Measurements from ENCODE around the gene LEKR1. TPM values are rescaled to one million over a fixed set of nuclear protein-coding genes. Genes with fewer than 3 reads are reported as not detected.

Gene LEKR1
- polyA plus RNA-seq, 1 donor from 2014 or later = 2.7 TPM

- no peaks in the 10 kb centered on the region for H3K9me3 ChIP-seq (ENCODE audit: low read length)
- H3K4me3 ChIP-seq (ENCODE audit: low read length) = no peak overlapping the region
- H2AFZ ChIP-seq (ENCODE audit: low read depth, low read length) = no peak overlapping the region
- no peak overlapping the region for H3K9ac ChIP-seq (ENCODE audit: low read length)
- no peaks in the 10 kb centered on the region for H3K27me3 ChIP-seq (ENCODE audit: insufficient read depth, low read depth, low read length)
- no peaks in the 10 kb centered on the region for H3K9me2 ChIP-seq (ENCODE audit: insufficient read depth, low read length)
- H3K27ac ChIP-seq (ENCODE audit: low read length) = no peak overlapping the region
- no peaks in the 10 kb centered on the region for H3F3A ChIP-seq (ENCODE audit: insufficient read depth, low read length, poor library complexity, severe bottlenecking)
- H3K36me3 ChIP-seq (ENCODE audit: insufficient read depth, low read length) = no peaks in the 10 kb centered on the region
- no peaks in the 10 kb centered on the region for H3K79me2 ChIP-seq (replicated peaks; ENCODE audit: insufficient read depth, low read length)
- no peak for TF ChIP-seq EP300 (conservative IDR thresholded peaks at IDR 0.05; ENCODE audit: poor library complexity, severe bottlenecking)
- no peak for TF ChIP-seq RAD21 (conservative IDR thresholded peaks at IDR 0.05)
- TF ChIP-seq EZH2 (IDR thresholded peaks at IDR 0.05; ENCODE audit: borderline replicate concordance, insufficient read depth, low read length, poor library complexity, severe bottlenecking) = no peak
- no peak for TF ChIP-seq REST (IDR thresholded peaks at IDR 0.05; ENCODE audit: borderline replicate concordance)
- no peak for TF ChIP-seq CTCF (IDR thresholded peaks at IDR 0.05; ENCODE audit: poor library complexity, severe bottlenecking)
- no peak for TF ChIP-seq TAF1 (IDR thresholded peaks at IDR 0.05; ENCODE audit: low read depth)
- TF ChIP-seq MXI1 (conservative IDR thresholded peaks at IDR 0.05; ENCODE audit: poor library complexity, severe bottlenecking) = no peak
- TF ChIP-seq POLR2AphosphoS5 (IDR thresholded peaks at IDR 0.05) = no peak
- TF ChIP-seq SMC3 (conservative IDR thresholded peaks at IDR 0.05; ENCODE audit: poor library complexity) = no peak
- no peak overlapping the region for H3K4me2 ChIP-seq (ENCODE audit: low read length)
- no peaks in the 10 kb centered on the region for H4K20me1 ChIP-seq (ENCODE audit: insufficient read depth)
Observed at GRCh38 chr3:156792536-156792935, 33.6 kb upstream of the LEKR1 start.

- H3K79me2 ChIP-seq (replicated peaks; ENCODE audit: insufficient read depth, low read length) = no peaks in the 10 kb centered on the region
- H4K20me1 ChIP-seq (ENCODE audit: insufficient read depth) = no peaks in the 10 kb centered on the region
- no peak for TF ChIP-seq REST (IDR thresholded peaks at IDR 0.05; ENCODE audit: borderline replicate concordance)
- H3K9ac ChIP-seq (ENCODE audit: low read length) = no peak overlapping the region
- no peaks in the 10 kb centered on the region for H3F3A ChIP-seq (ENCODE audit: insufficient read depth, low read length, poor library complexity, severe bottlenecking)
- no peaks in the 10 kb centered on the region for H3K36me3 ChIP-seq (ENCODE audit: insufficient read depth, low read length)
- no peak overlapping the region for H3K4me3 ChIP-seq (ENCODE audit: low read length)
- H3K27me3 ChIP-seq (ENCODE audit: insufficient read depth, low read depth, low read length) = no peaks in the 10 kb centered on the region
- H2AFZ ChIP-seq (ENCODE audit: low read depth, low read length) = no peak overlapping the region
- no peak overlapping the region for H3K4me2 ChIP-seq (ENCODE audit: low read length)
- no peak overlapping the region for H3K27ac ChIP-seq (ENCODE audit: low read length)
- H3K9me2 ChIP-seq (ENCODE audit: insufficient read depth, low read length) = no peaks in the 10 kb centered on the region
- H3K9me3 ChIP-seq (ENCODE audit: low read length) = no peaks in the 10 kb centered on the region
Observed at GRCh38 chr3:156792945-156793344, 33.2 kb upstream of the LEKR1 start.

All from neural cell (in vitro differentiated cells).